ENCODE results near the gene FGF12.

The FGF12 gene

GRCh38 chr3:192365571-192365970 is 361.8 kb downstream of the FGF12 start:
- in situ Hi-C loops (cut with MboI; ENCODE audit: low sequenced_read_pairs), result no loop called here

DNA sequence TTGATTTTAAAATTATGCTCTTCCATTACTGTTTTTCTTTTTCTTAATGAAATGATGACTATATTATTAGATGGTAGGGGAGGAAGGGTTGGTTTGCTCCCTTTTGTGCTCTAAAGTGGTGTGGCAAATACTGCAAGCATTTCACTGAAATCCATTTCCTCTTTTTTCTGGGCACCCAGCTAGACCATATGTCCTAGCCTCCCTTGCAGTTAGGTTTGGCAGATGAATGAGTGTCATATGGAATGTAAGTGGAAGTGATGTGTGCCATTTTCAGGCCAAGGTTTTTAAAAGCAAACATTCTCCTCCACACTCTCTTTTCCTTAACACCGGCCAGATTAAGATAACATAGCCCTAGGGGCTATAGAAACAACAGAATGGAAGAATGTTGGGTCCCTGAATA is 363.0 kb downstream of the FGF12 start:
- in situ Hi-C loops (cut with MboI; ENCODE audit: low sequenced_read_pairs), result no loop called here

GRCh38 chr3:192354687-192355086 is 372.7 kb downstream of the FGF12 start:
- in situ Hi-C loops (cut with MboI; ENCODE audit: low sequenced_read_pairs), result no loop called here

DNA sequence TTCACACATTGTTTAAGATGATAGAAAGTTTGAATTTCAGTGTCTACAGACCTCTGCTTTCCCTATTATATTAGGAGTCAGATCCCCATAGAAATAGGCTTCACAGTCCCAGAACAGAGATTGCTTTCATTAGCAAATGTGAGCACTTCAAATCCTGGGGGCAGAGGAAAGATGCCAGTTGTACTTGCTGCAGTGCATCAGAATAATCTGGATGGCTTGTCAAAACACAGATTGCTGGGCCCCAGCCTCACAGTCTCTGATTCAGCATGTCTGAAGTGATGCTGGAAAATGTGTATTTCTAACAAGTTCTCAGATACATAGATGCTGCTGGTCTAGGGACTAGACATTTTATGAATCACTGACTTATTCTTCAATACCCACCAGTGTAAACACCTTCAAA is 375.2 kb downstream of the FGF12 start:
- in situ Hi-C loops (cut with MboI; ENCODE audit: low sequenced_read_pairs), result no loop called here

- in situ Hi-C loops (cut with MboI; ENCODE audit: low sequenced_read_pairs), result no loop called here
Measured at GRCh38 chr3:192351441-192351840, 375.9 kb downstream of the FGF12 start.

DNA sequence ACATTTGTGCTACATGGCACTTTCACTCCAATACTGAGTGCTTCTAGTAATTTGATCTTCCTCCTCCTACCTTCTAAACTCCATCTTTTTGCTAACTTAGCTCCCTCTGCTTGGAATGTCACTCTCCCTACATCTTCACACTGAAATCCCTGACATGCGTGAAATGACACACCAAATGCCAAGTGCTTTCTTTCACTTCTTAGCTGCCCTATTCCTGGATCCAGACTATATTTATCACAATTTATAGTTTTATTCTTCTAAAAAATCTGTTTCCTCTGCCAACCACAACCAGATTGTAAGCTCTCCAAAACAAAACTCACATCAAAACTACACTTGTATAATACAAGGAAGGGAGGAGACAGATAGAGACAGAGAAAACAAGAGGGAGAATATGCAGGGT is 387.3 kb downstream of the FGF12 start:
- in situ Hi-C loops (cut with MboI; ENCODE audit: low sequenced_read_pairs), result no loop called here

DNA sequence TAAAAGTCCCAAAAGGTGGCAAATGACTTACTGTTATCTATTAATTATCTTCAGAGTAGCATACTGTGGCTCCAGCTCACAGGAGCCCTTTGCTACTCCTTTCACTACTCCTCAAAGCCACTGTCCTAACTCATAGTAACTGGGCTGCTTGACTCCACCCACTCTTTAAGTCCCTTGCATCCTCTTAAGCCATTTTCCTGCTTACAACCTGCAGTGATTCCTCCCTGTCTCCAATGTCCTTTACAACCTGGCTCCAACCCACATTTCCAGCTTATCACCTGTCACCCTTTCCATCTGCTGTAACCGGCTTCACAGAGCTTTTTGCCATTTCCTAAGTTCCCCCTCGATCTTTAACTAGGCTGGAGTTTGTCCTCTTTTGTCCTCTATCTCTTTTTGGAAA is 388.1 kb downstream of the FGF12 start:
- in situ Hi-C loops (cut with MboI; ENCODE audit: low sequenced_read_pairs), result no loop called here

DNA sequence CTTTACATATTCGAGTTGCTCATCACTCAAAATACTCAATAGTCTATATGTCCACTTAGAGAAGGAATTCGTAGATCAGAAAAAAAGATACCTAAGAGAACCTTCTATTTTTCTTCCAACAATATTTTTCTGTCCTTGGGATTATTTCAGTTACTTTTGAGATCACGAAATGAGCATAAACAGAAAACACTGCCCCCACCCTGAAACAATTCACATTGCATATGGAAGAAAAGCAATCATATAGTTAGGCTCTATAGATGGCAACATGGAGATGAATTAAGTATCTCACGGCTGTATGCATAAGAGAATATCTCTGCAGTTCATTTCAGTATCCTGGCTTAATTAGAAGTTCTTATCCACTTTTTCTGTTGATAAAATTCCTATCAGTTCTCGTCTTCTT is 391.1 kb downstream of the FGF12 start:
- in situ Hi-C loops (cut with MboI; ENCODE audit: low sequenced_read_pairs), result no loop called here

- in situ Hi-C loops (cut with MboI; ENCODE audit: low sequenced_read_pairs), result no loop called here
Measured at GRCh38 chr3:192332386-192333291, 394.7 kb downstream of the FGF12 start.

DNA sequence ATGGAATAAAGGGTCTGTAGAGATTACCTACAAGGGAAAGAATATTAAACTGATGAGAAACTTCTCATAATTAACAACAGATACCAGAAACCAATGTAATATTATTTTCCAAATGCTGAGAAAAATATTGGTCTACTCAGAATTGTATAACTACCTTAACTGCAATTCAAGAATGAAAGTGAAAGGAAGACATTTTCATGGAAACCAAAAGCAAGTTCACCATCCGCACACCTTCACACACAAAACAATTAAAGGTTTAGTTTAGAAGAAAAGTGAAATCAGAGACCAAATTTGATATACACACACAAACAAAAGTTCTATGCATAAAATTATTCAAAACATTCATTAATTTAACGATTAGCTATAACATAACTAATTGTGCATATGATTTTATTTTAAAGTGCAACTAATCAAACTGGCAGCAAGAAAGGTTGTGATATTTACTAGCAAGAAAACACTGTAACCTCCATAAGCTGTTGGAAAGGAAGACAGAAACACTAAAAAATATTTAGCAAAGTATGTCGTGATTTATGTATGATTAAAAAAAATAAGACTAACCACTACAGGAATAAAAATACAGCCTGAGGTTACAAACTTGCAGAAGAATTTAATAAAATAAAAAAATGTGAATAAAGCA is 395.5 kb downstream of the FGF12 start:
- in situ Hi-C loops (cut with MboI; ENCODE audit: low sequenced_read_pairs), result no loop called here

GRCh38 chr3:192326656-192327055 is 400.7 kb downstream of the FGF12 start:
- in situ Hi-C loops (cut with MboI; ENCODE audit: low sequenced_read_pairs), result no loop called here

GRCh38 chr3:192317564-192317963 is 409.8 kb downstream of the FGF12 start:
- in situ Hi-C loops (cut with MboI; ENCODE audit: low sequenced_read_pairs), result no loop called here

- in situ Hi-C loops (cut with MboI; ENCODE audit: low sequenced_read_pairs), result no loop called here
Measured at GRCh38 chr3:192313605-192314004, 413.7 kb downstream of the FGF12 start.

- in situ Hi-C loops (cut with MboI; ENCODE audit: low sequenced_read_pairs), result no loop called here
Measured at GRCh38 chr3:192307631-192308030, 419.7 kb downstream of the FGF12 start.

DNA sequence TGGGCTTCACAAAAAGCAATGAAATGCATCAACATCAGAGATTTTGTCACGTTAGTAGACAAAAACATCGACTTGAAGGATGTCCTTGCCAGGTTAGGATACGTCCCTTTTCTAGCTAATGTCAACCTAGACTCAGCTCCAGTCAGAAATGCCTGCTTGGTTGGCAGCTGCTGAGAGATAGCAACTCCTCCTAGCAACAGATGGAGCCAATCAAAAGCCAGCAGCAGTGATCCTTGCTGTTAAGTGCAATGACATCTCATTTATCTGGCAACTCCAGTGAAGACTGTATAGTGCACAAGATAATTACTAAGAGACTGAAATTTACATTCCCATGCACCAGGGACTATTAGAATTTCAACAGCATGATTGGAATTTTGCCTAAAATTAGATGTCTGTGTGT is 424.1 kb downstream of the FGF12 start:
- in situ Hi-C loops (cut with MboI; ENCODE audit: low sequenced_read_pairs), result no loop called here

- in situ Hi-C loops (cut with MboI; ENCODE audit: low sequenced_read_pairs), result no loop called here
Measured at GRCh38 chr3:192302721-192303120, 424.6 kb downstream of the FGF12 start.

DNA sequence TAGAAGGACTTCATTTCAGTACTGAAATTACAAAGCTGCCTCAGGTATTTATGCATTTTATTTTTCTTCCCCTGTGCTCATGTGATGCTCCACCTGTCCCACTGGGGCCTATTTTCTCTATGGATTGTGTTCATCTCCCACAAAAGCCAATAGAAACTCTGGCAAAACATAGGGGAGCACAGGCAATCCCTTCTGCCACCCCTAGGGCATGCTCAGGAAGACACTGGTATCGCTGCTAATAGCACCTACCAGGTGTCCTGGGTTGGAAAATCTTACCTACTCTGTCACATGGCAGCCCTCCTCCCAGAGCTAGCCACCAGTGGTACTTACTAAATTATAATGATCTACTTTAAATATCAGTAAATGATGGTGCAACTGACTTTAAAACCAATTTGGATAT is 427.4 kb downstream of the FGF12 start:
- in situ Hi-C loops (cut with MboI; ENCODE audit: low sequenced_read_pairs), result no loop called here

GRCh38 chr3:192296845-192297244 is 430.5 kb downstream of the FGF12 start:
- in situ Hi-C loops (cut with MboI; ENCODE audit: low sequenced_read_pairs), result no loop called here

GRCh38 chr3:192284443-192285072 is 442.8 kb downstream of the FGF12 start:
- in situ Hi-C loops (cut with MboI; ENCODE audit: low sequenced_read_pairs), result no loop called here

DNA sequence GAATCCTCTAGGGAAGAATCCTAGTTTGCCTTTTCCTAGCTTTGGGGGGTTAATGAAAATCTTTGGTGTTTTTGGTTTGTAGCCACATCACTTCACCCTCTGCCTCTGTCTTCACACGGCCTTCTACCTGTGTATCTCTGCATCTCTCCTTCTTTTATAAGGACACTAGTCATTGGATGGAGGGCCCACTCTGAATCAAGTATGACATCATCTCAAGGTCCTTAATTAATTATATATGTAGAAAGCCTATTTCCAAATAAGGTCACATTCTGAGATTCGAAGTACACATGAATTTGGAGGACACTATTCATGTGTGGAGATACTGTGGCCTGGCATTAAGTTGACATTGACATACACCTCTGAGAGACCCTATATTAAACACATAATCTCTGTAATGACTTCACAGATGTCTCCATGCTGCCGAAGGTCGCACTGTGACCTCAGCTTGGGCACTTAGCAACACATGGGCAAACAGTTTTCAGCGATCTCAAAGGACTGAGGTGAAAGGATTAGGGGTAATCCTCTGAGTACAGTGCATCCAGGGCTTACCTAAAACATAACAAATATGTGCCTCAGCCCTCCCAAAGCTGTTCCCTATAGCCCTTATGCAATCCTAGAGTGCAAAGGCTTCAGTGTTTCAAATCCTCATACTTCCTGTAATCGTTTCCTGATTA is 446.0 kb downstream of the FGF12 start:
- in situ Hi-C loops (cut with MboI; ENCODE audit: low sequenced_read_pairs), result no loop called here

GRCh38 chr3:192279664-192280063 is 447.7 kb downstream of the FGF12 start:
- in situ Hi-C loops (cut with MboI; ENCODE audit: low sequenced_read_pairs), result no loop called here
